NCI-H82 treated with DMSO at 0.1 percent for 48 hours (cell line): ENCODE measurements around the gene ZBTB47.

ENCODE experiments used
- DNase-seq: peaks from one replicate; lab custom pipeline; 2025; ENCODE audit not compliant: unreplicated experiment; lab: John Stamatoyannopoulos, UW

ZBTB47 gene

GRCh38 chr3:42698216-42698910 is 44.9 kb downstream of the ZBTB47 start:
- DNase-seq: no peak

DNA sequence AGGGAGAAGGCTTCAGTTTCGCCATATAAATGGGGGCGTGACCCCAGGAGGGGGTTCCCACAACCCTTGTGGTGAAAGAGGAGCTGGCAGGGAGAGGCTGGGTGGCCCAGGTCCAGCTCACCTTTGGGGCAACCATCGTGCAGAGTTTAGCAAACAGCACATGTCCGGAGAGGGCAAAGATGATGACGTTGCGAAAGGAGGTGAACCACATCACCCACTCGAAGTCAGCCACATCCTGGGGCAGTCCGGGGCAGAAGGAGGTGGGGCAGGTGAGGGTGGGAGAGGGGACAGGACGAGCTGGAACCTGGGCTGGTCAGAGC is 45.4 kb downstream of the ZBTB47 start:
- DNase-seq: no peak

DNA sequence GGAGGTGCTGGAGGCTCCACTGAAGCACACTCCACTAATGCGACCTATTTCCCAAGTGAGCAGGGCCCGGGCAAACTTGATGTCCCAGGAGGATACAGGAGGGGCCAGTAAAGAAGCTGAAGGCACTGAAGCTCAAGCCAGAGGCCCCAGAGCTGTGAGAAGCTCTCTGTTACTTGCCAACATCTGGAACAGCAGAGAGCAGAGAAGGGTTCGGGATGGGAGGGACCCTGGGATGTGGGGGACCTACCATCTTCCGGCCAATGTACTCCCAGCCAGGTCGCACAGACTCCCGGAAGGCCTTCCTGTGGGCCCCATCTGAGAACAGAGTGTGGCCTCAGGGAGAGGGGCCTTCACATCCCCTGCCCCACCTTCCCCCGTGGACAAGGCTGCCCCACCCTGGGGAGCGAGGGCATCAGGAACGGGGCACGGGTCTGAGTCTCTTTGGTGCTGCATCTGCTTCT is 46.0 kb downstream of the ZBTB47 start:
- no peak for DNase-seq

DNA sequence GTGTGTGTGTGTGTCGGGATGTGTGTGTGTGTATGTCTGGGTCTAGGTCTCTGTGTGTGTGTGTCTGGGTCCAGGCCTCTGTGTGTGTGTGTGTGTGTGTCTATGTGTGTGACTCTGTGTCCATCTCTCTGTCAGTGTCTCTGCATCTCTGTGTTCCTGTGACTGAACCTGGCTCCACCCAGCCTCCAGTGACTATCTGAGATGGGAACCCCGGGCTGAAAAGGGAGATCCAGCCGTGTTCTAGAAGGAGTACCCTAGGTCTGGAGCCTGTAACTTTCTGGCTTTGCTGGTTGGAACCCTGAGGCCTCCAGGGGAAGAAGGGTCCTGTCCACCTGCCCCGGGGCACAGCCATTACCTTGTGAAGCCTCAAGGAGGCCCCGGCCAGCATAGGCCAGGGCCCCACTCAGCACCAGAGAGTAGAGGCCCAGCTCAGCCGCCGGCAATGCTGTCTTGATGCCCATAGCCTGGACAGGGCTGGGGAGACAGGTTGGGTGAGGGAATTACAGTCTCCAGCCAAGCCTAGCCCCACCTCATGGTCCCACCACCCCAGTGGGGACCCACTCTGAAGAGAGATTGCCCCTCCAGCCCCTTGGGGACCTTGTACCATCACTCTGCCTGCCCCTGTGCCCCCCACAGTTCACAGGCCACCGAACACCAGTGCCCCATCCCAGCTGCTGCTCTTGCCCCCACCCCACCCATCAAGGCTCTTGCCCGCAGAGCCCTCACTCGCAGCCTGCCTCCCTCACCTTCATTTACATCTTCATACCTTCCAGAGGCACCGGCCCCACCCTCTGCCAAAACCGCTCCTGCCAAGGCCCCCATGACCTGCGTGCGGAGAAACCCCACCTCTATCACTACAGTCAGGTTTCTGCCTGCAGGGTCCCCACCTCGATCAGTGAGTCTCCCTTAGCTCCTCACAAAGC is 47.1 kb downstream of the ZBTB47 start:
- no peak for DNase-seq

- DNase-seq: no peak
Measured at GRCh38 chr3:42701371-42702065, 48.0 kb downstream of the ZBTB47 start.

GRCh38 chr3:42702066-42702951 is 48.8 kb downstream of the ZBTB47 start, which contains the start of gene HHATL:
TSS of gene HHATL (minus strand) at chr3:42702798. CDS start at chr3:42700826, 1,972 bp downstream.
- no peak for DNase-seq

DNA sequence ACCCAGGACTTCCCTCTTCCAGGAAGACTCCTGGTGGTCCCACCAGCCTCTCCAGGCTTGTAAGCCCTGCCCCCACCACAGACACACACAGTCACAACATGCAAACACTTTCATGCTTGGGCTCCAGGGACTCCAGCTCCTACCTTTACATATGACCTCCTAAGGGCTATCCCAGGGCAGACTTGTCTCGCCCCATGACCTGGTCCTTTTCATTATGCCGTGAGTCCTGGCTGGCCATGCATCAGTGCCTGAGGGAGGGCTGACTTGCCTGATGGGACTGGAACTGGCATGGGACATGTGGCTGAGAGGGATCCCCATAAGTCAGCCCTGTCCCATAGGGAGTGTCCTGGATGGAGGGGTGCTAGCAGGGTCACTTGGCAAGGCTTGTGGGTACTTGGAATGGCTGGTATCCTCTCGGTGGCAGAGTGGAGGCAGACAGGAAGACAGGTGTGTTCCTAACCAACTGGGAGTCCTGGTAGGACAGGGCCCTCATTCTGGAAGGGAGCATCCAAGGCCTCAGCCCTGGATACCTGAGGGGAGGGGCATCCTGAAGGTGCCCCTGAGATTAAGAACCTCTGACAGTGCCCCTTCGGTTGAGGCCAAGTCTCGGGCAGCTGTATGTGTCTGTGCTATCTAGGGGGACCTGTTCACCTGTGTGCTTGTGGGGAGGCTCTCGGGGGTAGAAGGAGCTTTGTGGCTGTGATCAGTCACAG is 49.6 kb downstream of the ZBTB47 start:
- no peak for DNase-seq

DNA sequence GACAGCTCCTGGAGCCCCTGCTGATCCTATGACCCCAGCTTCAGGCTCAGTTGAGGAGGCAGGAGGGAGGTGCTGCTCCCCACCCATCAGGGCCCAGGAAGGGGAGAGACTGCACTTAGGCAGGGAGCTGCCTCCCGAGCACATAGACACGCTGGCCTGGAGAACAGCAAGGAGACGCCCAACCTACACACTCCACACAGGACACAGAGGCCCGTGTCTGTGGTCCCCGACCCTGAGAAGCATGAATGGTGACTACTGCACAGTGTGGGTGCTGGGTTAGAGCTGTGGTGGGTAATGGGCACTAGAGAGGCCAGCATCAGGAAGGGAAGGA is 50.2 kb downstream of the ZBTB47 start:
- no peak for DNase-seq

GRCh38 chr3:42704136-42704841 is 50.8 kb downstream of the ZBTB47 start:
- no peak for DNase-seq

DNA sequence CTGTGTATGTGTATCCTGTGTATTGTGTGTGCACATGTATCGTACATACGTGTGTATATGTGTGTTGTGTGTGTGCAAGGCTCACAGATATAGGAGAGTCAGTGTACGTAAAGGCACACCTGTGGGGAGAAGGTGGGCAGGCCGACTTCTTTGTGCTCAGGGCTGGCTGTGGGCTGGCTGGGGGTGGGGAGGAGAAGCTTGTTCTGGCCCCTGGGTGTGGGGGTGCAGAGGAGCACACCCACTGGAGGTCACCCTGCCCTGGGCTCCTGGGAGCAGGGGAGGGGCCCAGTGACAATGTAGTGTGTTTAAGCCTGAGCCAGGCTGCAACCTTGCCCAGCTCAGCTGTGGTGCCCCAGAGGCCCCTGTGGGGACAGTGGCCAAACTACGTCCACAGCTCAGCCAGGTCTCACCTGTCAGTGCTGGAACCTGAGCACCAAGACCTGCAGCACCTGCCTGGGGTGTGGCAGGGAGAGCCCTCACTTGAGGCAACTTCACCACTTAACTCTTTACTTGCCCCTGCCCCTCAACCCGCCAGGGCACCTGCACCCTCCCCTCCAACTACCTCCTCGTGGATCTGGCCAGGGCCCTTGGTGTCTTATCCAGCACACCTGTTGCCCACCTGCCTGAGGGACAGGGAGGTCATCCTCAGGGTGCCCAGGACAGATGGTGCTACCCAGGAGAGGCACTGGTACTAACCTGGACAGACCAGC is 51.7 kb downstream of the ZBTB47 start:
- DNase-seq: no peak

GRCh38 chr3:42705962-42706585 is 52.6 kb downstream of the ZBTB47 start:
- no peak for DNase-seq

DNA sequence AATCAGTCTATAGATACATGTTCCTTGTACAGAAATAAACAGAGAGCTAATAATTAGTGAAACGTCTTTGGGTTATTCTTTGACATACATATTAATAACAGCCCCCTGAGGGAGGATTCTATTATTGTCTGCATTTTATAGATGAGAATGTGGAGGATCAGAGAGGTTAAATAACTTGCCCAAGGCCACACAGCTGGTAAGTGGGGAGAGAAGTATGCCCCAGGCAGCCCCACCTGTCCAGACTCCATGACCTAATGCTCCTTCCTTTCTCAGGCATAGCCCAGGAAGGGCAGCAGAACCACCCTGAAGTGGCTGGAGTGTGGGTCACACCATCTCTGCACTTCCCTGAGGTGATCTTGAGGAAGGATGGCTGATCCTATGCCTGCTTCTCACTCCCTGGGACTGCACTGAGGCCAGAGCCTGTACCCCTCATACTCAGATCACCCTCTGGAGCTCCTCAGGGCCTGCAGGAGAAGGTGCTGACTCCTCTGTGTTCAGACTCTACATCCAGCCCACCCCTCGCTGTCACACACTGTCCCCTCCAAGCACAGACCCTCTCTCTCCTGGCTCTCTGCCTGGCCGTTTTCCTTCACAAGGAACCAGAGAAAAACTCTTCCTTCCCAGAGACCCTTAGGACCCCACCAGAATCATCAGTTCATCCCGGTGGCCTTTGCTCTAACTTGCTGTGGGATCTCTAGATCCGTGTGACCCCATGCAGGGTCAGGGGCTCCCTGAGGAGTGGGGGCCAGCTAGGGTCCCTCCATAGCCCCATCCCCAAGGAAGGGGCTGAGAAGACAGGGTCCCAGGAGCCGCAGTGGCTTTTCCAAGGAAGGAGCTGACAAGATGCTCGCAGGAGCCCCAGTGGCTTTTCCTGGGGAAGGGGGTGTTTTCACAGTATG is 53.5 kb downstream of the ZBTB47 start:
- DNase-seq: no peak

GRCh38 chr3:42707620-42708355 is 54.3 kb downstream of the ZBTB47 start:
- DNase-seq: no peak

GRCh38 chr3:42708611-42709151 is 55.2 kb downstream of the ZBTB47 start:
- no peak for DNase-seq

GRCh38 chr3:42709621-42710020 is 56.1 kb downstream of the ZBTB47 start:
- no peak for DNase-seq

- DNase-seq: no peak
Measured at GRCh38 chr3:42710323-42711021, 57.0 kb downstream of the ZBTB47 start.
